ENCODE measurements around the gene ZNF497. TPM values are rescaled to one million over a fixed set of nuclear protein-coding genes. Genes with fewer than 3 reads are reported as not detected.

The ZNF497 gene
- total and polyA plus RNA-seq, 9 of the 15 experiments (the other 6 are each of a cell fraction or from before 2014, with no cell fraction given): 0.06 to 0.98 (median 0.44) TPM; not detected in 1

DNA sequence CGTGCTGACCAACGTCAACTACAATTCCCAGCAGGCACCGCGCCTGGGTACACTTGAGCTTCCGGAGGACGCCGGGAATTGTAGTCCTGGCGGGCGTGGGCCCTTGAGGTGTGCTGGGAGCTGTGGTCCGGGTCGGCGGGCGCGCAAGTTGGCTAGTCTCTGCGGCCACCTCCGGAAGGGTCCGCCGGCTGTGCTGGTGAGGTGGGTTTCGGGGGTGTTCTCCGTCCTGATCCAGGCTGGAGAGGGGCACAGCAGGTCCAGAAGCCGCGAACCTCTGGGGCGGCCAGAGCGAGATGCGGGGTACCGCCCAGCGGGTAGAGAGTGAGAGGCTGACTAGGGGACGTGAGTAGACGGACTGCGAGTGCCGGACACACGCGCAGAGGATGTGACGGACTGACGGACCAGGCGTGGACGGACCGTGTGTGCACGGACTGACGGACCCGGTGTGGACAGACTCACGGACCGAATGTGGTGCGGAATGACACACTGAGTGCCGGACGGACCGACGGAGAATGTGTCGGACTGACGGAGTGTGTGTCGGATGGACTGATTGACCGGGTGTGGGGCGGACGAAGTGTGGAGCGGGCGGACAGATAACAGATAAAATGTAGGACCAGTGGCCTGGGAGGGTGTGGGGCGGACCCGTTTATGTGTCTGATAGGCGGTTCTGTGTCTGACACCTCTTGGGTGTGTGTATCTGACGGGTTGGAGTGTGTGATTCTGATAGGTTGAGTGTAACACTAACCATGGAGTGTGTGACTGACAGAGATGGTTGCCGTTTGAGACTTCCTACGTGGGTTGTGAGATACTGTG is 35.4 kb downstream of the ZNF497 start, which contains the start of gene ZSCAN22 (continued):
- no peak for TF ChIP-seq NEUROD1 (IDR thresholded peaks at IDR 0.05; ENCODE audit: borderline replicate concordance, low read depth, low read length, partially characterized antibody)
- TF ChIP-seq CREB3L1 (IDR thresholded peaks at IDR 0.05; ENCODE audit: borderline replicate concordance, low read depth): peak; percentile 99
- peak; percentile 86 for TF ChIP-seq TBP (optimal IDR thresholded peaks at IDR 0.05; ENCODE audit: low read depth, low read length)
- 0 out of 2 replicates have a peak, but pooled peaks have one; percentile 28 for TF ChIP-seq TCF7 (IDR thresholded peaks at IDR 0.05; ENCODE audit: borderline replicate concordance)
- no peak for TF ChIP-seq MAFK (IDR thresholded peaks at IDR 0.05; ENCODE audit: low read length)
- no peak for TF ChIP-seq COPS2 (conservative IDR thresholded peaks at IDR 0.05)
- no peak for TF ChIP-seq ZNF146 (CRISPR knock-in tag; IDR thresholded peaks at IDR 0.05; ENCODE audit: unreplicated experiment)
- no peak for TF ChIP-seq CAMTA2 (CRISPR knock-in tag; conservative IDR thresholded peaks at IDR 0.05)
- TF ChIP-seq HDAC3 (IDR thresholded peaks at IDR 0.05; ENCODE audit: borderline replicate concordance, partially characterized antibody): no peak
- TF ChIP-seq HCFC1 (IDR thresholded peaks at IDR 0.05; ENCODE audit: low read depth, low read length): peak; percentile 93
- TF ChIP-seq KHSRP (IDR thresholded peaks at IDR 0.05): no peak
- TF ChIP-seq DEAF1 (CRISPR knock-in tag; IDR thresholded peaks at IDR 0.05): no peak
- no peak for TF ChIP-seq ZNF764 (CRISPR knock-in tag; IDR thresholded peaks at IDR 0.05; ENCODE audit: low read depth)
- peak; percentile 80; the same call in 1 of the 2 replicates for TF ChIP-seq HDGF (IDR thresholded peaks at IDR 0.05)
- TF ChIP-seq, protein P1, sequence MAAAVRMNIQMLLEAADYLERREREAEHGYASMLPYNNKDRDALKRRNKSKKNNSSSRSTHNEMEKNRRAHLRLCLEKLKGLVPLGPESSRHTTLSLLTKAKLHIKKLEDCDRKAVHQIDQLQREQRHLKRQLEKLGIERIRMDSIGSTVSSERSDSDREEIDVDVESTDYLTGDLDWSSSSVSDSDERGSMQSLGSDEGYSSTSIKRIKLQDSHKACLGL (CRISPR knock-in tag; IDR thresholded peaks at IDR 0.05; ENCODE audit: borderline replicate concordance, poor library complexity, severe bottlenecking): peak; percentile 14
- TF ChIP-seq ELF2 (CRISPR knock-in tag; IDR thresholded peaks at IDR 0.05): no peak
- TF ChIP-seq, protein P2, sequence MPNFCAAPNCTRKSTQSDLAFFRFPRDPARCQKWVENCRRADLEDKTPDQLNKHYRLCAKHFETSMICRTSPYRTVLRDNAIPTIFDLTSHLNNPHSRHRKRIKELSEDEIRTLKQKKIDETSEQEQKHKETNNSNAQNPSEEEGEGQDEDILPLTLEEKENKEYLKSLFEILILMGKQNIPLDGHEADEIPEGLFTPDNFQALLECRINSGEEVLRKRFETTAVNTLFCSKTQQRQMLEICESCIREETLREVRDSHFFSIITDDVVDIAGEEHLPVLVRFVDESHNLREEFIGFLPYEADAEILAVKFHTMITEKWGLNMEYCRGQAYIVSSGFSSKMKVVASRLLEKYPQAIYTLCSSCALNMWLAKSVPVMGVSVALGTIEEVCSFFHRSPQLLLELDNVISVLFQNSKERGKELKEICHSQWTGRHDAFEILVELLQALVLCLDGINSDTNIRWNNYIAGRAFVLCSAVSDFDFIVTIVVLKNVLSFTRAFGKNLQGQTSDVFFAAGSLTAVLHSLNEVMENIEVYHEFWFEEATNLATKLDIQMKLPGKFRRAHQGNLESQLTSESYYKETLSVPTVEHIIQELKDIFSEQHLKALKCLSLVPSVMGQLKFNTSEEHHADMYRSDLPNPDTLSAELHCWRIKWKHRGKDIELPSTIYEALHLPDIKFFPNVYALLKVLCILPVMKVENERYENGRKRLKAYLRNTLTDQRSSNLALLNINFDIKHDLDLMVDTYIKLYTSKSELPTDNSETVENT (CRISPR knock-in tag; IDR thresholded peaks at IDR 0.05): no peak
- no peak; the same call in 1 of the 2 replicates for TF ChIP-seq LARP7 (IDR thresholded peaks at IDR 0.05)
- 0 out of 2 replicates have a peak, but pooled peaks have one; percentile 49 for TF ChIP-seq SMARCE1 (IDR thresholded peaks at IDR 0.05)
- no peak for TF ChIP-seq HBP1 (CRISPR knock-in tag; IDR thresholded peaks at IDR 0.05)
- TF ChIP-seq TBL1XR1 (IDR thresholded peaks at IDR 0.05; ENCODE audit: low read length in 2 of 2): no peak

All from K562 (cell line).